Neuronal stem cell (in vitro differentiated cells): ENCODE measurements around the gene RCVRN.

ENCODE experiments used
- DNase-seq: peaks from one replicate; pipeline ENCODE4 v3.0.0-alpha.2; 2013; ENCODE audit warnings: low spot score
- H2AFZ ChIP-seq: one replicate; pipeline ENCODE4 v1.6.1; 2013; ENCODE audit warnings: mild to moderate bottlenecking, low read length, inconsistent platforms
- H2AK5ac ChIP-seq: 2 replicates; pipeline ENCODE4 v1.6.1; 2013; ENCODE audit warnings: low read depth, mild to moderate bottlenecking, inconsistent platforms, low read length, moderate library complexity, mixed read lengths
- H2BK120ac ChIP-seq: 2 replicates; pipeline ENCODE4 v1.6.1; 2013; ENCODE audit warnings: low read depth, mild to moderate bottlenecking, inconsistent platforms, low read length, moderate library complexity, mixed read lengths
- H2BK12ac ChIP-seq: one replicate; pipeline ENCODE4 v1.6.1; 2013; ENCODE audit warnings: low read length, inconsistent platforms
- H2BK15ac ChIP-seq: 2 replicates; pipeline ENCODE4 v1.6.1; 2013; ENCODE audit warnings: mild to moderate bottlenecking, low read length, inconsistent platforms, mixed read lengths
- H2BK5ac ChIP-seq: one replicate; pipeline ENCODE4 v1.6.1; 2013; ENCODE audit warnings: inconsistent platforms, mild to moderate bottlenecking, low read length, moderate library complexity
- H3K14ac ChIP-seq: one replicate; pipeline ENCODE4 v1.6.1; 2013; ENCODE audit warnings: low read length, inconsistent platforms
- H3K18ac ChIP-seq: 2 replicates; pipeline ENCODE4 v1.6.1; 2013; ENCODE audit warnings: low read length, inconsistent platforms
- H3K23ac ChIP-seq: 2 replicates; pipeline ENCODE4 v1.6.1; 2013; ENCODE audit warnings: low read depth, mild to moderate bottlenecking, mixed read lengths, low read length, inconsistent platforms; ENCODE audit not compliant: poor library complexity
- H3K27ac ChIP-seq: replicated peaks from 3 replicates; pipeline ENCODE4 v1.5.1; 2013; ENCODE audit warnings: low read length, inconsistent platforms
- H3K27me3 ChIP-seq, 3 experiments: 2 replicates each; pipeline ENCODE4 v1.6.1; 2013; ENCODE audit warnings: low read length in 3 of 3, mild to moderate bottlenecking in 2 of 3, inconsistent platforms in 1 of 3, low read depth in 1 of 3, mixed read lengths in 1 of 3, moderate library complexity in 1 of 3; ENCODE audit not compliant: control insufficient read depth in 3 of 3, insufficient read depth in 3 of 3
- H3K36me3 ChIP-seq, 2 donors: replicated peaks in 1 of 2; 2 replicates each; pipeline ENCODE4 v1.6.1; 2013; ENCODE audit warnings: low read length in 2 of 2; ENCODE audit not compliant: control insufficient read depth in 2 of 2, insufficient read depth in 2 of 2
- H3K4ac ChIP-seq: 2 replicates; pipeline ENCODE4 v1.6.1; 2013; ENCODE audit warnings: inconsistent platforms, mild to moderate bottlenecking, low read length, moderate library complexity
- H3K4me1 ChIP-seq, 2 donors: 1 replicate in 1 of 2; 2 replicates in 1 of 2; pipeline ENCODE4 v1.6.1; 2013; ENCODE audit warnings: low read length in 2 of 2, low read depth in 1 of 2; ENCODE audit not compliant: control insufficient read depth in 2 of 2, insufficient read depth in 1 of 2
- H3K4me2 ChIP-seq: one replicate; pipeline ENCODE4 v1.6.1; 2013; ENCODE audit warnings: mild to moderate bottlenecking, low read length, inconsistent platforms; ENCODE audit not compliant: insufficient read depth, poor library complexity, severe bottlenecking
- H3K4me3 ChIP-seq, 2 donors: 2 replicates each; pipeline ENCODE4 v1.5.1; 2013; ENCODE audit warnings: low read length in 2 of 2, mild to moderate bottlenecking in 2 of 2, inconsistent platforms in 1 of 2, moderate library complexity in 1 of 2
- H3K79me1 ChIP-seq: one replicate; pipeline ENCODE4 v1.6.1; 2013; ENCODE audit warnings: low read depth, mild to moderate bottlenecking, inconsistent platforms, low read length, moderate library complexity
- H3K9ac ChIP-seq: one replicate; pipeline ENCODE4 v1.6.1; 2013; ENCODE audit warnings: mild to moderate bottlenecking, low read depth, low read length, inconsistent platforms; ENCODE audit not compliant: poor library complexity
- H3K9me3 ChIP-seq, 2 donors: replicated peaks in 1 of 2; 2 replicates each; pipeline versions ENCODE3 to v1.6.1; 2013; ENCODE audit warnings: low read length in 2 of 2, mild to moderate bottlenecking in 2 of 2, inconsistent platforms in 1 of 2, low read depth in 1 of 2, mixed read lengths in 1 of 2, moderate library complexity in 1 of 2; ENCODE audit not compliant: control insufficient read depth in 2 of 2, insufficient read depth in 1 of 2
- H4K8ac ChIP-seq: one replicate; pipeline ENCODE4 v1.6.1; 2013; ENCODE audit warnings: low read depth, mild to moderate bottlenecking, inconsistent platforms, low read length, moderate library complexity
- H4K91ac ChIP-seq: one replicate; pipeline ENCODE4 v1.6.1; 2013; ENCODE audit warnings: low read length, low read depth, mild to moderate bottlenecking, inconsistent platforms; ENCODE audit not compliant: poor library complexity
- WGBS, 2 donors: extraction: QIAGEN DNeasy Blood & Tissue Kit; methylation state at CpG; one replicate each; pipeline ENCODE4 v1.1.7; 2013; ENCODE audit warnings: missing lambda C conversion rate in 2 of 2, mixed read lengths in 1 of 2; ENCODE audit not compliant: insufficient read length in 2 of 2, insufficient replicate concordance in 1 of 2; ENCODE audit errors: extremely low coverage in 2 of 2; 5-methylcytosine and 5-hydroxymethylcytosine counted together

Gene RCVRN

GRCh38 chr17:9944704-9945103, 39.6 kb upstream of the RCVRN start:
- no peak overlapping the region for H2BK12ac ChIP-seq
- H3K4me1 ChIP-seq, result peaks cover 0 to 2% of the 10 kb centered on the region in 2 donors
- no peak overlapping the region for H3K4me2 ChIP-seq
- H2BK5ac ChIP-seq, result no peak overlapping the region
- H2AK5ac ChIP-seq, result no peak overlapping the region
- no peak overlapping the region for H3K9ac ChIP-seq
- no peak overlapping the region for H2AFZ ChIP-seq
- H3K36me3 ChIP-seq, result no peaks in the 10 kb centered on the region
- H3K27ac ChIP-seq, result no peak overlapping the region
- H4K91ac ChIP-seq, result no peak overlapping the region
- H2BK15ac ChIP-seq, result no peak overlapping the region
- no peak overlapping the region for H3K18ac ChIP-seq
- DNase-seq, result no peak
- no peak overlapping the region for H4K8ac ChIP-seq
- no peaks in the 10 kb centered on the region for H3K9me3 ChIP-seq
- no peak overlapping the region for H2BK120ac ChIP-seq
- H3K27me3 ChIP-seq, result no peaks in the 10 kb centered on the region
- no CpG with 5 or more reads among the region's 7 CpGs for WGBS, 2 donors
- no peak overlapping the region for H3K23ac ChIP-seq
- no peak overlapping the region for H3K4me3 ChIP-seq
- no peaks in the 10 kb centered on the region for H3K79me1 ChIP-seq
- H3K14ac ChIP-seq, result no peak overlapping the region
- no peak overlapping the region for H3K4ac ChIP-seq

DNA sequence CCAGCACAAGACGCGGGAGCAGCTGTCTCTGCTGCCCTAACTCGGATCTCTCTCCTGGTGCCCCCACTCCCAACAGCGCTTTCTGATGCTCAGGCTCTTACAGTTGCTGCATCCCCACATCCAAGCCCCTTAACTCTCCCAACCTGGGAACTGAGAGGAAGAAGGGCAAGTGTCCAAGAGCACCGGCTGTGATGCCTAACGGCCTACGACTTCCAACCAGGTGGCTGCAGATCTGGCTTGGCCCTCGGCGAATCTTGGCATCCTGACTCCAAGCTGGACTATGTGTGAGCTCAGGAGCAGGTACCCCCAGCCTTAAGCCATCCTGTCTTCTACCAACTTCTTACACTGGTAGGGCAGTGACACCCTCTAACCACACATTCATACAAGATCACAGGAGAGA, 38.3 kb upstream of the RCVRN start:
- H3K36me3 ChIP-seq, result no peaks in the 10 kb centered on the region
- no peaks in the 10 kb centered on the region for H3K4me1 ChIP-seq
- H3K27ac ChIP-seq, result no peak overlapping the region
- no CpG with 5 or more reads among the region's 9 CpGs for WGBS, 2 donors
- H4K91ac ChIP-seq, result no peak overlapping the region
- no peaks in the 10 kb centered on the region for H3K27me3 ChIP-seq
- no peak overlapping the region for H2BK120ac ChIP-seq
- no peak overlapping the region for H2AK5ac ChIP-seq
- no peak overlapping the region for H3K23ac ChIP-seq
- no peak overlapping the region for H2AFZ ChIP-seq
- DNase-seq, result no peak
- H4K8ac ChIP-seq, result no peak overlapping the region
- H3K4ac ChIP-seq, result no peak overlapping the region
- no peaks in the 10 kb centered on the region for H3K79me1 ChIP-seq
- H3K9me3 ChIP-seq, result no peaks in the 10 kb centered on the region
- H3K18ac ChIP-seq, result no peak overlapping the region
- H3K4me3 ChIP-seq, result no peak overlapping the region
- no peak overlapping the region for H2BK12ac ChIP-seq
- peak overlapping the region; percentile 6 for H2BK5ac ChIP-seq
- H2BK15ac ChIP-seq, result no peak overlapping the region
- H3K4me2 ChIP-seq, result no peak overlapping the region
- no peak overlapping the region for H3K9ac ChIP-seq
- no peak overlapping the region for H3K14ac ChIP-seq

DNA sequence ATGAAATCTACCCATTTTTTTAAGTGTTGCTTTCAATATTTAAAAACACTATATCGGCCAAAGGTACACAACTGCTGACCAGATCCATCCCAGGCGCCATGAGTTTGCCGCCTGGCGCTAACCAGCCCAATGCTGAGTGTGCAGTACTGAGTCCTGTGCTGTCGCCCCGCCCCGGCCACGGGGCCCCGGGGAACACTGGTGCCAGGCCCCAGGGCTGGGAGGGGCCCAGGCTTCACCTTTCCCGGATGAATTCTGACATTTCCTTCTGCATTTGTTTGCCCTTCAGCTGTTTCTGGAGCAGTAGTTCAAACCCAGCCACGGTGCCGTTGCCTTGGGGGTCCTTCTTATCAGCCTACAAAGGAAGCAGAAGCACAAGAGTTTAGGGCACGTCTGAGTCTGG, 37.8 kb upstream of the RCVRN start:
- no peak overlapping the region for H3K18ac ChIP-seq

DNA sequence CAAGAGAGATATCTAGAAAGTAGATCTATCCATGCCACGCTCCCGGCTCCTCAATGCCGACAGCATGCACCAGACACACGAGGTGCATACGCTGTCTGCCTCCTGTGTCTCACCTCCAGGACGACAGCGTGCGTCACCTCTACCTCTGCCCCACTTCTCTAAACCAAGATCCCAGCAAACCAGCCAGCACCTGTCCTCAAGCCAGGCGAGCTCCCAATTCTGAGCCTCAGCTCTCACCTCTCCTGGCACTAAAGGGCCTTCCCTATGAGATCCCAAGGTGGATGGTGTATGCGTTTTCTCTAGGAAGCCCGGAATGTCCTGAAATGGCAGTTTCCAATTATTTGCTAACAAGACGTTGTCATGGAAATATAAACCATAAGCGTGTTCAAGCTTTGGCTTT, 36.2 kb upstream of the RCVRN start:
- H2AK5ac ChIP-seq, result no peak overlapping the region
- no peak overlapping the region for H3K14ac ChIP-seq
- no peak overlapping the region for H2AFZ ChIP-seq
- H3K18ac ChIP-seq, result no peak overlapping the region
- no peak overlapping the region for H3K4ac ChIP-seq
- H3K4me1 ChIP-seq, result no peaks in the 10 kb centered on the region
- H2BK120ac ChIP-seq, result no peak overlapping the region
- peak overlapping the region in 1 of 2 donors; percentile 27 for H3K4me3 ChIP-seq
- H3K36me3 ChIP-seq, result no peaks in the 10 kb centered on the region
- no peak overlapping the region for H2BK15ac ChIP-seq
- H3K27me3 ChIP-seq, result no peaks in the 10 kb centered on the region
- H4K91ac ChIP-seq, result no peak overlapping the region
- no peak overlapping the region for H2BK12ac ChIP-seq
- no peak overlapping the region for H4K8ac ChIP-seq
- no peaks in the 10 kb centered on the region for H3K9me3 ChIP-seq
- no peak overlapping the region for H3K27ac ChIP-seq
- H3K79me1 ChIP-seq, result no peaks in the 10 kb centered on the region
- no peak overlapping the region for H2BK5ac ChIP-seq
- H3K4me2 ChIP-seq, result no peak overlapping the region
- H3K23ac ChIP-seq, result no peak overlapping the region
- no peak for DNase-seq
- no peak overlapping the region for H3K9ac ChIP-seq
- no CpG with 5 or more reads among the region's 13 CpGs for WGBS, 2 donors

More for the DNA sequence above, 37.8 kb upstream of the RCVRN start:
- no peak for DNase-seq
- no CpG with 5 or more reads among the region's 13 CpGs for WGBS, 2 donors
- Histone ChIP-seq H2AFZ (no peak overlapping the region), H3K4me1 (no peaks in the 10 kb centered on the region), H3K4me3 (no peak overlapping the region), H4K91ac (no peak overlapping the region), H3K27ac (no peak overlapping the region), H3K9ac (no peak overlapping the region), H3K14ac (no peak overlapping the region), H3K23ac (no peak overlapping the region), H3K79me1 (no peaks in the 10 kb centered on the region), H2BK120ac (no peak overlapping the region), H3K4ac (no peak overlapping the region), H3K27me3 (no peaks in the 10 kb centered on the region), H2BK5ac (peak overlapping the region; percentile 6), H2BK12ac (no peak overlapping the region), H3K9me3 (no peaks in the 10 kb centered on the region), H3K4me2 (no peak overlapping the region), H4K8ac (no peak overlapping the region), H3K36me3 (no peaks in the 10 kb centered on the region), H2AK5ac (no peak overlapping the region), H2BK15ac (no peak overlapping the region)
